ENCODE measurements around the gene MAPRE2.

- TF ChIP-seq, protein P1, sequence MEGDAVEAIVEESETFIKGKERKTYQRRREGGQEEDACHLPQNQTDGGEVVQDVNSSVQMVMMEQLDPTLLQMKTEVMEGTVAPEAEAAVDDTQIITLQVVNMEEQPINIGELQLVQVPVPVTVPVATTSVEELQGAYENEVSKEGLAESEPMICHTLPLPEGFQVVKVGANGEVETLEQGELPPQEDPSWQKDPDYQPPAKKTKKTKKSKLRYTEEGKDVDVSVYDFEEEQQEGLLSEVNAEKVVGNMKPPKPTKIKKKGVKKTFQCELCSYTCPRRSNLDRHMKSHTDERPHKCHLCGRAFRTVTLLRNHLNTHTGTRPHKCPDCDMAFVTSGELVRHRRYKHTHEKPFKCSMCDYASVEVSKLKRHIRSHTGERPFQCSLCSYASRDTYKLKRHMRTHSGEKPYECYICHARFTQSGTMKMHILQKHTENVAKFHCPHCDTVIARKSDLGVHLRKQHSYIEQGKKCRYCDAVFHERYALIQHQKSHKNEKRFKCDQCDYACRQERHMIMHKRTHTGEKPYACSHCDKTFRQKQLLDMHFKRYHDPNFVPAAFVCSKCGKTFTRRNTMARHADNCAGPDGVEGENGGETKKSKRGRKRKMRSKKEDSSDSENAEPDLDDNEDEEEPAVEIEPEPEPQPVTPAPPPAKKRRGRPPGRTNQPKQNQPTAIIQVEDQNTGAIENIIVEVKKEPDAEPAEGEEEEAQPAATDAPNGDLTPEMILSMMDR (IDR thresholded peaks at IDR 0.05; ENCODE audit: low read depth, low read length), result no peak
- TF ChIP-seq EZH2phosphoT487 (IDR thresholded peaks at IDR 0.05; ENCODE audit: low read depth), result no peak
These were observed 41.4 kb upstream of the MAPRE2 start for GRCh38 chr18:34999756-35000289.
